HG02885 (cell line): Measurements from ENCODE around the gene BRD2.

Experiments used
- ATAC-seq: cut with Tn5 transposase; IDR thresholded peaks from one replicate; pipeline ENCODE4 v1.9.1; 2021; ENCODE audit warnings: mild to moderate bottlenecking; ENCODE audit not compliant: unreplicated experiment, poor library complexity

Gene BRD2

DNA sequence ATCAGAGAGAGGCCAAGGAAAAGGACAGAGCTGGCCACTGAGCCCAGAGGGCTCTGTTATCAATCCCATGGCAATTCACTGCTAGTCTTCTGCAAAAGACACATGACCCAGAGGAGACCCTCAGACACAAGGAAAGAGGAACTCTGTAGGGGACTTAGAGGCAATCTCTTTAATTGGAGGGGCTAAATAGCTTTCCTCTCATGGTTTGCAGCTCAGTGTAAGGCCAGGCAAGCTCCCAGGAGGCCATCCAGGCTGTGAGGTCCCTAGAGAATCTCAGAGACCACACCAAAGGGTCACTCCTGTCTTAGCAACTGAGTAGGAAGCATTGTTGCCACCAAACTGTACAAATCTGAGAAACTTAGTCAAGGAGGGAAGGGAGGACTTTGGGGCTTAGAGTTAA, 51.0 kb downstream of the BRD2 start:
- ATAC-seq, result no peak

GRCh38 chr6:33021917-33022316, 53.5 kb downstream of the BRD2 start:
- no peak for ATAC-seq

GRCh38 chr6:33023536-33023935, 55.1 kb downstream of the BRD2 start:
- ATAC-seq, result no peak

- ATAC-seq, result no peak
These were observed 56.1 kb downstream of the BRD2 start for GRCh38 chr6:33024521-33024920.

- ATAC-seq, result no peak
These were observed 59.9 kb downstream of the BRD2 start for GRCh38 chr6:33028220-33028849.

- ATAC-seq, result peak; percentile 76
These were observed 61.2 kb downstream of the BRD2 start for GRCh38 chr6:33029328-33030184.

DNA sequence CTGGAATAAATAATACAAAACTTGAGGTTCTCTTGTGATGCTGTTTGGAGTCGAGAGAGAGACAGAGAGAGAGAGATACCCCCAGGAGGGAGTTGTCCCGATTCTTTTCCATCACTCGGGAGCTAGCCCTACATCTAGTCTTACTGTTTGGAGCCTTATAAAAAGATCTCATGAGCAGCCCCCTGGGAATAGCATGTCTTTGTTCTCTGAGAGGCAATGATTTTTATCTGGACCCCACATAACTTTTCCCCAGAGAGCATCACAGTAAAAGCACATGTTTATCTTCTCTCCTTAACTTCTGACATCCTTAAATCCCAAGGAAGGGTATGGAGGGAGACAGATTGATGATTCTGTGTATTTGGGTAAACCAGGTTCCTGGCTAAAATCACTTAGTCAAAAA, 61.9 kb downstream of the BRD2 start:
- no peak for ATAC-seq
